Suprapubic skin (tissue), 3 donors: ENCODE data around the gene TRPV6.

ENCODE experiments used
- EP300 ChIP-seq: sonication (generic); formaldehyde crosslinking; IDR thresholded peaks from one replicate; pipeline ENCODE4 v1.6.1; 2017; ENCODE audit warnings: antibody characterized with exemption
- TF ChIP-seq, protein P1 (sequence below), 2 donors: fragments of 200-600 bp in 1 of 2; fragments of 450-650 bp in 1 of 2; sonication (generic) in 1 of 2; IDR thresholded peaks; one replicate each; pipeline ENCODE4 v1.5.1; 2016 to 2019; ENCODE audit warnings: antibody characterized with exemption in 2 of 2, mild to moderate bottlenecking in 1 of 2, moderate library complexity in 1 of 2

DNA sequence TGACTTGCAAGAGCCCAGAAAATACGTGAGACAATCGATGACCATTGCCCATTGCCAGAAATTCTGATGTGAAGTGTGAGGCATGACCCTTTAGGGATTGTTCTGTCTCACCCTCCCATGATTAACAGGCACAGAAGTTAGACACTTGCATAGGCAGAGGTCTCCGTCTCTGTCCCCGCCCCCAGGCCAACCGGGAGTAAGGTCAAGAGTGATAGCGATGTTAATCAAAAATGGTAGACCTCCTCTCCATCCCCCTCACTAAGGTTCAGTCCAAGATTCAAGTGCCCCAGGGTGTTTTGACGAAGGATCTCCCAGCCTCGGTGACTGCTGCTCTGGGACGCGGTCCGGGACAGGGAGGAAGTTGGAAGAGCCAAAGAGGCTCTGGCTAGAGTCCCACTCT, 22.7 kb upstream of the TRPV6 start:
- no peak for TF ChIP-seq EP300
- TF ChIP-seq, protein P1, sequence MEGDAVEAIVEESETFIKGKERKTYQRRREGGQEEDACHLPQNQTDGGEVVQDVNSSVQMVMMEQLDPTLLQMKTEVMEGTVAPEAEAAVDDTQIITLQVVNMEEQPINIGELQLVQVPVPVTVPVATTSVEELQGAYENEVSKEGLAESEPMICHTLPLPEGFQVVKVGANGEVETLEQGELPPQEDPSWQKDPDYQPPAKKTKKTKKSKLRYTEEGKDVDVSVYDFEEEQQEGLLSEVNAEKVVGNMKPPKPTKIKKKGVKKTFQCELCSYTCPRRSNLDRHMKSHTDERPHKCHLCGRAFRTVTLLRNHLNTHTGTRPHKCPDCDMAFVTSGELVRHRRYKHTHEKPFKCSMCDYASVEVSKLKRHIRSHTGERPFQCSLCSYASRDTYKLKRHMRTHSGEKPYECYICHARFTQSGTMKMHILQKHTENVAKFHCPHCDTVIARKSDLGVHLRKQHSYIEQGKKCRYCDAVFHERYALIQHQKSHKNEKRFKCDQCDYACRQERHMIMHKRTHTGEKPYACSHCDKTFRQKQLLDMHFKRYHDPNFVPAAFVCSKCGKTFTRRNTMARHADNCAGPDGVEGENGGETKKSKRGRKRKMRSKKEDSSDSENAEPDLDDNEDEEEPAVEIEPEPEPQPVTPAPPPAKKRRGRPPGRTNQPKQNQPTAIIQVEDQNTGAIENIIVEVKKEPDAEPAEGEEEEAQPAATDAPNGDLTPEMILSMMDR (IDR thresholded peaks at IDR 0.05), result no peak
